ENCODE results near the gene CTAG1B.

DNA sequence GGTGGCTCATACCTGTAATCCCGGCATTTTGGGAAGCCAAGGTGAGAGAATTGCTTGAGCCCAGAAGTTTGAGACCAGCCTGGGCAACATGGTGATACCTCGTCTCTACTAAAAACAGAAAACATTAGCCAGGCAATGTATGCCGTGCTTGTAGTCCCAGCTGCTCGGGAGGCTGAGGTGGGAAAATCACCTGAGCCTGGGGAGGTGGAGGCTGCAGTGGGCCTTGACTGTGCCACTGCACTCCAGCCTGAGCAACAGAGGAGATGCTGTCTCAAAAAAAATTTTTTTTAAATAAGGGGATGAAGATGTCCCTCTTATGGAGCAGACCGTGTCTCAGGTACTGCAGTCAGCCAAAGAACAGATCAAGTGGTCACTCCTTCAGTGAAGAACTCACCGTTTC, 13.5 kb downstream of the CTAG1B start:
- TF ChIP-seq CTCF (IDR thresholded peaks at IDR 0.05) (no peak), POLR2A (IDR thresholded peaks at IDR 0.05) (no peak)
